COLO668 (cell line): ENCODE measurements around the gene RGS6.
A peak's percentile ranks its signal among the peaks of the same experiment; 100 is the strongest.

Experiments used
- DNase-seq: peaks from one replicate; lab custom pipeline; 2025; ENCODE audit not compliant: unreplicated experiment; lab: John Stamatoyannopoulos, UW

The RGS6 gene

GRCh38 chr14:72488514-72488913 is 556.3 kb downstream of the RGS6 start:
- no peak for DNase-seq

DNA sequence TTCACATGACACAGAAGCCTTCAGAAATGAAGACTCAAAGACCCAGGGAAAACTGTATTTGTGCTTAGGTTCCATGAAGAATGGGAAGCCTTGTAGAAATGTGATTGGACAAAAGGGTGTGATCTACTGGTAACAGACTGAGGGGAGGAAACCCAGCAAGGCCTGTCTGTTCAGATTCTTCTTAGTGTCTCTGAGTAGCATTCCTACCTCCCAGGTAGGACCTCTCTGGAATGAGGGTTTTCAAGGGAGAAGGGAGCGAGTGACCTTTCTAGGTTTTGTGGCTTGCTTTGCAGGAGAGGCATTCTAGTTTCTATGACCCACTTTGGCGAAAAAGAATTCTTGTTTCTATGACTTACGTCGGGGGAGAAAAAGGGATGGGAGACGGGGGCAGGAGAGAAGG is 560.0 kb downstream of the RGS6 start:
- DNase-seq, result no peak

GRCh38 chr14:72495668-72496067 is 563.4 kb downstream of the RGS6 start:
- DNase-seq, result no peak

GRCh38 chr14:72498646-72499045 is 566.4 kb downstream of the RGS6 start:
- DNase-seq, result no peak

DNA sequence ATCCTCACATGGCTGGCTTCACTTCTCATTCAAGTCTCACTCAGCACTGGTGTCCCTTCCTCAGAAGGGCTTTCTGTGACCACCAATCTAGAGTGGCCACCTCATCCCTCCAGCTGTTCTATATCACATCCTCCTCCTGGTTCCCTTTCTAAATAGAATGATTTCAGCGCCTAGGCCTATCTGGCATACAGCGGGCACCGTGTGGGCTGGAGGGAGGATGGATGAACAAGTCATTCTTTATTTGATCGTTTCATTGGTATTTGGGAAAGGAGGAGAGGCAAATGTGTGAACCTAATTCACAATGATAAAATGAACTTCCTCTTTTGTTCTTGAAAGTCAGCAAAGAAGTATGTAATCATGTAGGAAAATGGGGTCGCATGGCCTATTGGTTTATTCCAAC is 567.5 kb downstream of the RGS6 start:
- DNase-seq, result no peak

DNA sequence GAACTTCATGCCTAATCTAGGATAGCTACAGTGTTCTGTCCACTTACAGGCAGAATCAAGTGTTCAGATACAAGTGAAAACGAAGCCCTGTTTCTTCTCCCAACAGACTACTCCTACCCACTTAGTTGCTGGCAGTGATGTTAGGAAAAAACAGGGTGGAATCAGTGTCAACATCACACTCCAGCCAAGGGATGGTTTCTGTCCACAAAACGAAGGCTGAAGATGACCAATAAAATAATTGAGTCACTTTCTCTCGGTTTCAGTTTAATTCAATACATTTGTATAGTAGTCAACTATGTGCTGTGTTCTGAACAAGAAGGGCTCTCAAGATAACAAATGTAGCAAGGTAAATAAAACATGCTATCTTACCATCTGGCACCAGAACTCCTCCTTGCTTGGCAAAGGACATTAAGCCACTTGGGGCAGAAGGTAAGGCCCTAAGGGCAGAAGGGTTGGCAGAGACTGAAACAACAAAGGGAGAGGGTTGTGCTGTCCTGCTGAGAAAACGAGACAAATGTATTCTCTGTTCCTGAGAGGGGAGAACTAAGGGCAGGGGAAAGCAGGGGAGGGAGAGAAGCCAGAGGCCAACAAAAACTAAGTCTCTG is 568.1 kb downstream of the RGS6 start:
- no peak for DNase-seq

- no peak for DNase-seq
Measured at GRCh38 chr14:72501439-72501838, 569.2 kb downstream of the RGS6 start.

- no peak for DNase-seq
Measured at GRCh38 chr14:72503271-72503670, 571.0 kb downstream of the RGS6 start.

- DNase-seq, result no peak
Measured at GRCh38 chr14:72503696-72504368, 571.6 kb downstream of the RGS6 start.

DNA sequence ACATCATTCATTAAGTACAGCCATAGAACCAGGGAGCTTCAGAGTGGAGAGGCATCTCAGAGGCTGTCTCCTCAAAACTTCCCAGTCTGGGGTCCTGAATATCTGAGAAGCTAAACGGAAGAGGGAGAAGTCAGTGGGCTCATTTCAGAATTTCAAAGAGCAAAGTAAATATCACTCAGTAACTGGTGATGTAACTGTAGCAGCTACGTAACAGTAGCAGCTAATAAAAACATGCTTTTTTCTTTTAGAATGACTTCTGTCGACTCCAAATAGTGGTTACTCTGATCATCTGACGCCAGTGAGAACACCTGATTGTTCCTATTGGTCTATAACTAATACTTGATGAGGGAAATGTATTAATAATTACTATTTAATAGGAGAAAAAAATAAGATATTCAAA is 578.3 kb downstream of the RGS6 start:
- no peak for DNase-seq

DNA sequence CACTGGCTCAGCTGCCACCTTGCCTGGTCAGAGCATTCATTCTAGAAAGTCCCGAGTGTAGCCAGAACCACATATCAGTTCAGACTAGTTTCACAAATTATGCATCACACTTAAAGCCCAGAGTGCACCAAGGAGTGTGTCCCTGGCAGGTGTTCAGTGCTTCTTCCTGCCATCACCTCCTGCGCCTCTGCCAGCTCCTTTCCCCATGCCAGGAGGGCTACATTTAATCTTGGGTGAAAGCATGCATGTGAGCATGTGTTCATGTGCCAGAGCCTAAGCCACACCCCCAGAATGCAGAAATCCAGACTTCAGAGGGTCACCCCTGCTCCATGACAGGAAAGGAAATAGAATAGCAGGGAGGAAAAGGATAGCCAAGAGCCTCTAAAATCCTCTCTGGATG is 580.1 kb downstream of the RGS6 start:
- DNase-seq, result no peak

DNA sequence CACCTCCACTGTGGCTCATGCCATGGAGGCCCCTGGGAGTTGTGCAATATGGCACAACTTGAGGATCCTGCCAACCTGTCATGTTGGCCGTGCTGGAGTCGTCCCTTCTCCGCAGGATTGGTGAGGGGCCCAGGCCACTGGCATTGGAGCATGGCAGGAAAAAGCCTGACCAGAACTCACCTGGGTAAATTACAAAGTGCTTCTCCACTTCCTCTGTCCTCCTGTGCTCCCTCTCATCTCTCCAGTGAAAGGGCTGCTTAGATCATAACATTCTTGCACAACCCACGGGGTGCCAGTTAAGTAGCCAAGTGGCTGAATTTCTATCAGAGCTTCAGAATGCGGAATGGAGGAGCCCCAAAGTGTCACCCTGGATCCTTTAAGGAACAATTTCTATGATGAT is 580.7 kb downstream of the RGS6 start:
- DNase-seq, result no peak

DNA sequence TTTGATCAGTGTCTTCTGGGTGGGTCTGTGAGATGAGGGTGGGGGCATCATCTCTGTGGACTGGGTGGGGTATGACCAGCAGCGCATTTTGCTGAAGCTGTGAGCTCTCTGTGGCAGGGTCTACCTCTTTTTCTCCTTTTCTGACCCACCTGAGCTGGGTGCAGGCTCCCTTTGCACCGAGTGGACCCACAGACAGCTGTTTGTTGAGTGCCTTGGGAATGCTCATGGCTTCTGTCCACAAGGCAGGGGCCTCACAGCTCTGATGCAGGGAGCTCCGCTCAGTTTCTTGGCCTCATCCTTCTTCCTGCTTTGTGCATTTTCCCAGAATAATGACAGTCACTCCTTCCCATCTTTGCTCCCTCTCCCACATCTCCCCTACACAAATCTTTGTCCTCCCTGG is 581.1 kb downstream of the RGS6 start:
- no peak for DNase-seq

DNA sequence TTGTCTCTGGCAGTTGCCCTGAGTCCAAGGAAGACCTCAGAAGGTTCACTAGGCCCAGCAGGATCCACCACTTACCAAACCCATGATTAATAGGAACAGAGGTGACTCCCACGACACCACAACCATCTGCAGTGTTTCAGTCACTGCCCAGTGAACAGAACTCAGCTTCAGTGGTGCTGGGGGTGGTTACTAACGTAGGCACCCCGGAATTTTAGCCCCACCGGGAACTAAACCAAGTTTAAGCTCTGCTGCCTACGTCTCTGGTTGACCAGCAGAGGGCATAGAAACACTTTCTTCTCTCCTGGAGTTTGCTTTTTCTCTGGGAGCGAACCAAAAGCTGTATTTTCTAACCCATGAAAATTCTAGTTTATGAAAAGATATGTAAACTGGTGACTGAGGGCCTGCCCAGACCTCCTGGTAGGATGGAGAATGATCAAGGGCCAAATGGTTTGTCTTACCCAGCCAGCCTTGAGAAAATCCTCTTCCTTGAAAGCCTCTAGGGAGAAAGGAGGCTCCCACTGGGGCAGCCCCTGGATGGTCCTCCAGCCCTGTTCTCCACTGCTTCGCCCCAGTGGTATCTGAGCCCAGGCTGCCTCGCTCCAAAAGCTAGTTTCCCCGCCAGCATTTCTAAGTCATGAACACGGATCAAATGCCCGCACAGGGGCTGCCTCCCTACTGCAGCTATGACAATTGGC is 581.9 kb downstream of the RGS6 start:
- no peak for DNase-seq

DNA sequence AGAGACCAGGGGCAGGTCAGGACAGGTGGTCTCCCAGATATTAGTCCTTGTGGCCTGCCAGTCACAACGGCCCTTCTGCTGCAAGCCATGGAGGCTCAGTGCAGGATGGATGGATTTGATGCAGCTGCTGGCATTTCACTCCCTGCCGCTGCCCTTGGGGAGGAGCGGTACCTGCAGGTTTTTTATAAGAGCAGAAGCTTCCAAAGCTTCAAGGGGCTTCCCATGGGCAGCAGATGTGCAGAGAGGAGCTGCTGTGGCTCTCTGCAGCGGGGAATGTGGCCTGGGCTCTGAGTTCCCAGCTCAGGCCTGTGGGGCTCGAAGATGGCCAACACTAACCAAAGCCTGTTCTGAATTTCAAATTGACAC is 582.4 kb downstream of the RGS6 start:
- DNase-seq, result no peak

DNA sequence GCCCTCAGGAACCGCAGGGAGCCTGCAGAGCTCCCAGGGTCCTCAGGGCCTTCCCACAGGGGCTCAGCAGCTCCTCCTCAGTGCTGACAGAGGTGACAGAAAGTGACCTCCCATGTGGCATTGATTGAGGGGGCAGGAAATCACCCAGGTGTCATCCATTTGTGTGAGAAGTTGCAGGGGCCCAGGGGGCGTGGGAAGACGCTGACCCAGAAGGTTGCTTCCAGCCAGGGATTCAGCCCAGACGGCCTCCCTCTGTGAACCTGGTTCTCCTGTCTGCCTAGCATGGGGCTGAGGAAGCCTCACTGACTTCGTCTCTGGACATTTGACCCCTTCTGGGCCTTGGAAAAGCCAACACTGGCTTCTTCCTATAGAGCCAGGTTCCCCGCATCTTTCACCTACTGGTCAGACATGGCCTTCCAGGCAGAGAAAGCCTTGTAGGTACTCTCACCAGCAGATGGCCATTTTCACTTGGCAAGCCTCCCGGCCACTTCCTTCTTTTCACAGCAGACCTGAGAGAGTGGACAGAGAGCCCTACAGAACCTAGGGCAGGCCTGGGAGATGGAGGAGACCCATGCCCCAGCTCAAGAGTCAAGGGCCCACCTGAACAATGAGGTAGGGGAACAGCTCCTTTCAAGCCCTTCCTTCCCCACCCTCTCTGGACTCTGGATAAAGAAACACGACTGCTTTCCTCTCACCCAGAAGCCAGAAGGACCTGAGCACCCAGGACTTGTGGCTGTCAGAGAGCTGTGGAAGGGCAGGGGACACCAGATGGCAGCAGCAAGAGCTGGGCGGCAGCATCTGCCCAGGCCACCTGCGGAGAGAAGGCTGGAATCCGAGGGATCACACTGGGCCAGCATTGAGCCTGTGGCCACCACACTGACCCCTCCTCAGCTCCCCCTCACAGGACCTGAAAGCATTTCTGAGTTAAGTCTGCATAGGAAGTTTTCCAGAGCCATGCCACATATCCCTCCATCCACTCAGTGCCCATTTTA is 583.8 kb downstream of the RGS6 start:
- DNase-seq, result no peak

DNA sequence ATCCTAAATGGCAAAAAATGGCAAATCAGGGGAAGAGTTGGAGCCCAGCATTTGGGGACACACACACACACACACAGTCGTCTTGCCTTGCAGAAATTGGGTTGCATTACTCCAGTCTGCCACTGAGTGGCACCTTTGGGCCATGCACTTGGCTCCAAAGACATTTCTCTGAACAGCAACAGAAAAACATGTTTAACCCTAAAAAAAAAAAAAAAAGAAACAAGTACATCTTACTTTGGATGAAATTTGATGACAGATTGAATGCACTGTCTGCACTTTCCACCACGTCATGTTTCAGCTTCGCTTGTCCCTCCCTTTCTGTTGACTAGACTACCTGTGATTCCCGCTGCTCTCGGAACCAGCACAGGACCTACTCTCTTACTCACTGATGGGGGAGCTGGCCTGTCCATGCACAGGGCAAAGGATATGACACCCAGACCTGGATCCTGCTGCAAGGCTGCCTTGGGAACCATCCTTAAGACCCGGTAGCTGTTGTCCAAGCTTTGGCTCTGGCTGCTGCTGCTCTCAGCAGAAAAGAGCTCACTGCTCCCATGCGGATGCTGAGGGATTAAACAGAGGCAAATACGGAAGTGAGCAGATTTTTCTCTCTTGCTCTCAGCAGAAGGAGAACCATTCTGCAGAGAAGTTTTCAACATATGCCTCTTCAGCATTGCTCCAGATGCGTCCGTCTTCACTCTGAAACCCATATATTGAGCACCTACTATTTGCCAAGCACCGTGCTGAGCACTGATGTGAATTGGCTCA is 584.9 kb downstream of the RGS6 start:
- DNase-seq, result peak; percentile 35

DNA sequence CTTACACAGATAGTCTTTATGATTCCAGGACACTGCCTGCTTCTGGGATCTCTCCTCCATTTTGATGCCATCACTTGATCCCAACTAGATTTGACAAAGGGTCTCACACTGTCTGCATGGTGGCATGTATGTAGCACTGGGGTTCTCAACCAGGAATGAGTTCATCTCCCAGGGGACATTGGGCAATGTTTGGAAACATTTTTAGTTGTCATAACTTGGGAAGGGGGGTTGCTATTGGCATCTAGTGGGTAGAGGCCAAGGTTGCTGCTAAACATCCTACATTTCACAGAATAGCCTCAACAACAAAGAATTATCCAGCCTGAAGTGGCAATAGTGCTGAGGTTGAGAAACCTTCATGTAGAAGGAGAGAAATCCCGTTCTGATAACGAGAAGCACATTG is 585.5 kb downstream of the RGS6 start:
- no peak for DNase-seq

- DNase-seq, result no peak
Measured at GRCh38 chr14:72518809-72519377, 586.7 kb downstream of the RGS6 start.

DNA sequence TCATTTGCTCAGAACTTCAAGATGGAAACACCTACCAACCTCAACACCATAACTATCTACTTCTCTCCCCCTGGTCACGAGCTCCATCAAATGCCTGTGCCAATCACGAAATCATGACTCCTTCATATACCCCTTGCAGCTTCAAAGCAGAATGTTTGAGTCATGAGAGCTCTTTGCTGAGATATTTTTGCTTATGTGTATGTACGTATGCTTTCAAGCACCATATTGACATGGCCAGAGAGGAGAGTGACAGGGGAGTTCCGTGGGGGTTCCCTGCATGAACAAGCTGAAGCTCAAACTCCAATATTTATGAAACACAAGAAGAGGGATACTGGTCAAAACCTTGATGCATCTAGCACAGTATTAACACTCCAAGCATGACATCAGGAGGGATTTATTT is 587.3 kb downstream of the RGS6 start:
- no peak for DNase-seq
